Fibroblast of villous mesenchyme (primary cell): ENCODE data around the gene CACNA2D4. TPM values are rescaled to one million over a fixed set of nuclear protein-coding genes. Genes with fewer than 3 reads are reported as not detected.

Source experiments
- DNase-seq: peaks from one replicate; pipeline ENCODE4 v3.0.0-alpha.2; 2010; ENCODE audit warnings: low read depth
- H3K4me3 ChIP-seq: 2 replicates; pipeline ENCODE4 v1.5.1; 2011; ENCODE audit warnings: low read depth, mild to moderate bottlenecking, low read length
- total RNA-seq: library from RNA; depleted of rRNA; stranded (reverse); fragments of >200 nt; gene quantifications from 2 replicates; pipeline ENCODE4 v1.2.3, GENCODE V29; 2012
- TF ChIP-seq, protein P1 (sequence below): IDR thresholded peaks from 2 replicates; pipeline ENCODE4 v1.5.1; 2012; ENCODE audit warnings: low read depth, mild to moderate bottlenecking, low read length; ENCODE audit not compliant: insufficient read depth

CACNA2D4 gene
- total RNA-seq, 1 donor = 1.7 TPM

DNA sequence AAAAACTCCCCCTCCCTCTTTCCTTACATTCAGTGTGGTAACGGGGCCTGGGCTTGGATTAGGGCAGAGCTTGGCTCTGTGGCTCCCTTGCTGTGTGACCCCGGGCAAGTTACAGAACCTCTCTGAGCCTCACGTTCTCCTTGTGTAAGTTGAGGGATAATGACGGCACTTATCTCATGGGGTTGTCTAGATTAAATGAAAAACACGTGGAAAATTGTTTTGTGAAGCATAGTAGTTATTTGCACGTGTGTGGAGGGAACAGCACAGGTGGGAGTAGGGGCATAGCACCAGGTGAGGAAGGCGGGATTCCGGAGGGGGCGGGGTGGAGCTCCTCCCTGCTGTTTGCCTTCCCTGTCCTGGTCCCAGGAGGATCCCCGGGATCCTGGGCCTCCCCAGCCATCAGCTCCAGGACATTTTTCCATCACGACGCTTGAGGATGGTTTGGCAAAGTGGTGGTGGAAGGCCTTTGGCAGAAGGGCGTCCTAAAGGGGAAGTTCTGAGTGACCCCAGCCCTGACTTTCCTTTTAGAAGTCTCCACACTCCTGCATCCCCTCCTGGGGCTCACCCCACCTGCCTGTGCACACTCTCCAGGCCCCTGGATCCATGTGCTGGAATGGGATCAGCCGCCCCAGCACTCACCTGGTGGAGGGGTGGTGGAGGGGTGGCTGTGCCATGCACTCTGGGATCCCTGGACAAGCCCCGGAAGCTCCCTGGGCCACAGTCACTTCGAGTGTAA is 75.4 kb downstream of the CACNA2D4 start:
- no peak for DNase-seq
- TF ChIP-seq, protein P1, sequence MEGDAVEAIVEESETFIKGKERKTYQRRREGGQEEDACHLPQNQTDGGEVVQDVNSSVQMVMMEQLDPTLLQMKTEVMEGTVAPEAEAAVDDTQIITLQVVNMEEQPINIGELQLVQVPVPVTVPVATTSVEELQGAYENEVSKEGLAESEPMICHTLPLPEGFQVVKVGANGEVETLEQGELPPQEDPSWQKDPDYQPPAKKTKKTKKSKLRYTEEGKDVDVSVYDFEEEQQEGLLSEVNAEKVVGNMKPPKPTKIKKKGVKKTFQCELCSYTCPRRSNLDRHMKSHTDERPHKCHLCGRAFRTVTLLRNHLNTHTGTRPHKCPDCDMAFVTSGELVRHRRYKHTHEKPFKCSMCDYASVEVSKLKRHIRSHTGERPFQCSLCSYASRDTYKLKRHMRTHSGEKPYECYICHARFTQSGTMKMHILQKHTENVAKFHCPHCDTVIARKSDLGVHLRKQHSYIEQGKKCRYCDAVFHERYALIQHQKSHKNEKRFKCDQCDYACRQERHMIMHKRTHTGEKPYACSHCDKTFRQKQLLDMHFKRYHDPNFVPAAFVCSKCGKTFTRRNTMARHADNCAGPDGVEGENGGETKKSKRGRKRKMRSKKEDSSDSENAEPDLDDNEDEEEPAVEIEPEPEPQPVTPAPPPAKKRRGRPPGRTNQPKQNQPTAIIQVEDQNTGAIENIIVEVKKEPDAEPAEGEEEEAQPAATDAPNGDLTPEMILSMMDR = no peak
- no peak overlapping the region for H3K4me3 ChIP-seq

DNA sequence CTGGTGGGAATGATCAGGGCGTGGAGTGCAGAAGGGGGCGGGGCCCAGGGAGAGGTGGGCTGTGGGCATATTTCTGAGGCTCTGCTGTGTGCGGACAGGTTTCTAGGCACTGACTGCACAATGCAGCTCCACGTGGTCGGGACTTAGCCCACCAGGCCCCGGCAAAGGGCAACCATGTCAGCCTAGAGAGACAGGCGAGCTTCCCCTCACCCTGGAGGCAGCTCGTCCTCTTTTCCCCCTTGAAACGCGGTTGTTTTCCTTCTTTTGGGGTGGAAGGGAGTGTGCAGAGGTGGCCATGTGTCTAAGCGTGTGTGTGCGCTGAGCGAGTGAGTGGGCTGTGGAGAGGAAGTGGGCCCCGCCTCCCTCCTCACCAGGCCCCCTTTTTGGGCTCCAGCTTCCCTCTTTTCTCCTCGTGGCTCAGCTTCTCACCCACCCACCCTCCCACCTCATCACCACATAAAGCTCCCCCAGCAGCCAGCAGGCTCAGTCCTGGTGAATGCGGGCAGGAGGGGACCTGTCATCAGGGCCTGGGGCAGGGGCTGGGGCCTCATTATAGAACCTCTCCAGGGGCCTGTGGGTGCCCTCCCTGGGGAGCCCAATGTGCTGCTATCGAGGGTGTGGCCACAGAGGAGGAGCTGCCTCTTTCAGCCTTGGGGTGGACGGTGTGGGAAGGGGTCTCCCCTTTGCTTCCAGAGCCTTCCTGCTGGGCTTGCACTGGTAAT is 76.1 kb downstream of the CACNA2D4 start:
- no peak overlapping the region for H3K4me3 ChIP-seq
- DNase-seq = no peak
- TF ChIP-seq, protein P1 = no peak

DNA sequence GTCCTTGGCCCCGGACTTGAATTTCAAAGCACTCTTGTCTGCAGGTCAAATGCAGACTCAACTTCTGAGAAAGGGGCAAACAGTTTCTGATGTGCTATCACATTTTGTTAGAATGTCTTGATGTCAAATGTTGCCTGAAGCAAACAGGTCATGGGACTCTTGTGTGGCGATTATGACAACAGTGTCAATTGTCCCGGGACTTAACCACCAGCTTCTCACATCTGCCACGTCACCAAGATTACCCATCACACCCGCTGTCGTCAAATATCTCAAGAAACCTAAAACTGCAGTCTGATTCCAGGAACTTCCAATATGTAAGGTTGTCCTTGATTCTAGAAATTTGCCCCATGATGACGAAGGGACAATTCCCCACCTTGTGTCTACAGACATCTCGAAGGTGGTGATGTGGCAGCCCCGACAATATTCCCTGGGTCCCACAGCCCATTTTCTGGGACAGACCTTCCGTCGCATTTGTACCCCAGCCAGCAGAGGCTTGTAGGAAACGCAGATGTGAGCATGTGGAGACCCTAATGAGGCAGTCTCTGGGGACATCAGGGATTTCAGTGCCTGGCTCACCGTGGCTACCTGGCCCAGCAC is 76.8 kb downstream of the CACNA2D4 start:
- no peak overlapping the region for H3K4me3 ChIP-seq
- DNase-seq = no peak
- TF ChIP-seq, protein P1 = no peak

- no peak overlapping the region for H3K4me3 ChIP-seq
- no peak for DNase-seq
- TF ChIP-seq, protein P1 = no peak
These were observed 77.4 kb downstream of the CACNA2D4 start for GRCh38 chr12:1840981-1841425.

DNA sequence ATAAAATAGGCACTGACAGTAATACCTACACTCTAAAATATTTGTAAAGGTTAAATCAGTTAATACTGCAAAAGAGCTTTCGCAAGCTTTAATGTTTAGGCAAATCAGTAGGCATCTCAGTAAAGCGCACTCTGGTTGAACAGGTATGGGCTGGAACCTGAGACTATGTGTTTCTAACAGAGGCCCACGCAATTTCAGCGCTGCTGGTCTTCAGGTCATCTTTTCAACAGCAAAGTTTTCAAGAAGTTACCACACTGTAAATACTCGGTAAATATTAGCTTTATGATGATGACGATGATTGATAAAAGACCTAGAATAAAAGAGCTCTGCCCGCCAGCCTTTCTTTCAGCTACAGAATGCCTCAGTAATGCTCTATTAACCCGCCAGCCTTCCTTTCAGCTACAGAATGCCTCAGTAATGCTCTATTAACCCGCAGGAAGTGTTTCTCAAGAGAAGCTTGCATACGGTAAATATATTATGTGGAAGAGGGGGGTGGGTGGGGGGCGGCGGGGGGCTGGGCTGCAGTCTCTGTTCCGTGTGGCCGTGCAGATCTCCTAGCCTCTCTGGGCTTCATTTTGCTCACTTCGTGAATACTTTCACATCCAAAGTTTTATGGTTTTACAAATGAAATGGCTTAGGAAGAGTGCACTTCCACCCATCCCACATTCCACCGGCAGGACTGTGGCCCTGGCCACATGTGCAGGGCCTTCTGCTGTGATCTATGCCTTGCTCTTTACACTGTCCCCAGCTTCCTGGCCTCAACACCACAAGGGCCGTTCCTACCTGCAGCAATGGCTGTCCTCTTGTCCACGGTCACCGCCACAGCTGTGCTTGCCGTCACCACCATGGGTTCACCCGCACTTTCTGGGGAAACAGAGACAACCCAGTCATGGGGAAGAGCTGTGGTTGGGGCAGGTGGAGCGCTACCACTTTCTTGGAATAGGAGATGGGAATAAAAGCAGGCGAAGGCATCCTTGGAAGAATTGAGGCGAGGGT is 78.2 kb downstream of the CACNA2D4 start:
- TF ChIP-seq, protein P1 = no peak
- no peak overlapping the region for H3K4me3 ChIP-seq
- DNase-seq = no peak

DNA sequence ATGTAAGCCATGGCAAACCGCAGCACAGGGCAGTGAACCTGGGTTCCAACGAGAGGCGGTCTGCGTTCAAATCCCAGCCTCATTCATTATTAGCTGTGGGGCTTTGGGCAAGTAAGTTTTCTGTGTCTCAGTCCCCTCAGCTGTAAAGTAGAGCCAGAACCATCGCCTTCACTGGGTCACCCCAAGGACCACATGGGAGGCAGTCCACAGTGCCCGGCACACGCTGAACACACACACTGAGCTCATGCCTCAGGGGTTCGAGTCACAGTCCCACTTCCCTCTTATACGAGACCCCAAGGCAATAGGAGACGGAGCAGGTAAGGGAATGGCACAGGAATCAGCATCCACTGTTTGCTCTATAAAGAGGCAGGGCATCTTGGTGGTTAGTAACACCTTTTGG is 79.0 kb downstream of the CACNA2D4 start:
- no peak for DNase-seq
- no peak overlapping the region for H3K4me3 ChIP-seq
- TF ChIP-seq, protein P1 = no peak
